Kidney (tissue), 14 donors: ENCODE data around the gene COL25A1. TPM values are rescaled to one million over a fixed set of nuclear protein-coding genes. Genes with fewer than 3 reads are reported as not detected.

Experiments used
- DNase-seq, 5 donors: peaks; one replicate each; pipeline ENCODE4 v3.0.0-alpha.2; 2013 to 2020
- FAIRE-seq: peaks from 2 replicates; lab custom pipeline; 2012; peaks lifted over from hg19 to GRCh38; lab: Jason Lieb, UNC
- H3K27ac ChIP-seq, 2 donors: one replicate each; pipeline ENCODE4 v1.7.0; 2013; ENCODE audit warnings: low read depth in 2 of 2, low read length in 2 of 2, inconsistent platforms in 1 of 2
- H3K27me3 ChIP-seq: one replicate; pipeline ENCODE4 v1.7.1; 2013; ENCODE audit warnings: low read length, inconsistent platforms; ENCODE audit not compliant: control insufficient read depth, insufficient read depth
- H3K36me3 ChIP-seq, 3 donors: one replicate each; pipeline versions ENCODE4 v1.7.0 to v1.7.1; 2013; ENCODE audit warnings: low read length in 3 of 3, control low read depth in 1 of 3, inconsistent platforms in 1 of 3; ENCODE audit not compliant: insufficient read depth in 3 of 3, control insufficient read depth in 2 of 3
- H3K4me1 ChIP-seq, 3 donors: one replicate each; pipeline versions ENCODE4 v1.7.0 to v1.7.1; 2013; ENCODE audit warnings: low read length in 3 of 3, inconsistent platforms in 1 of 3, low read depth in 1 of 3; ENCODE audit not compliant: control insufficient read depth in 2 of 3, insufficient read depth in 2 of 3
- H3K4me3 ChIP-seq, 3 donors: one replicate each; pipeline versions ENCODE4 v1.7.0 to v1.8.1; 2013; ENCODE audit warnings: low read length in 3 of 3, control low read depth in 1 of 3, inconsistent platforms in 1 of 3
- H3K9ac ChIP-seq, 3 donors: one replicate each; pipeline versions ENCODE4 v1.7.0 to v1.7.1; 2013; ENCODE audit warnings: low read length in 3 of 3, control low read depth in 1 of 3, inconsistent platforms in 1 of 3
- H3K9me3 ChIP-seq, 3 donors: one replicate each; pipeline versions ENCODE4 v1.7.0 to v1.7.1; 2013; ENCODE audit warnings: low read length in 3 of 3, control low read depth in 1 of 3, inconsistent platforms in 1 of 3; ENCODE audit not compliant: control insufficient read depth in 2 of 3, insufficient read depth in 1 of 3
- CTCF ChIP-seq: IDR thresholded peaks from 3 replicates; pipeline ENCODE4 v1.5.1; 2012; ENCODE audit warnings: mild to moderate bottlenecking, moderate library complexity, borderline replicate concordance; ENCODE audit not compliant: insufficient read depth; ENCODE audit errors: extremely low read depth
- intact Hi-C: fragments of 100-400 bp; cut with DNase I; formaldehyde crosslinking; loops from one replicate; pipeline ENCODE4 v1.11.1; 2022
- polyA plus RNA-seq: library from polyadenylated mRNA; stranded (reverse); fragments of 350-450 nt; fragmentation: Illumina TruSeq; extraction: RNeasy Lipid Tissue Mini Kit (QIAGEN cat#74804); gene quantifications from one replicate; pipeline ENCODE4 v1.2.3, GENCODE V29; 2014; ENCODE audit warnings: low read depth, low replicate concordance; ENCODE audit not compliant: insufficient read depth
- total RNA-seq: library from RNA; stranded (reverse); fragmentation: NEBNext Ultra II Directional; extraction: Animal tissue kit (Norgen Biotek cat#: 25700); gene quantifications from one replicate; pipeline ENCODE4 v1.2.1, GENCODE V29; 2021
- donor health status: control.
- donor health status: control.
- donor health status: control.
- donor health status: control.
- donor health status: control.
- donor health status: DM: yes; HTN: yes; CAD: no.
- donor health status: Normal renal cell carcinoma (clear cell type).

The COL25A1 gene
- total and polyA plus RNA-seq, 2 donors from 2014 or later, result 0.52 to 2.3 TPM

- Histone ChIP-seq H3K27me3 (no peaks in the 10 kb centered on the region), H3K9me3 (no peaks in the 10 kb centered on the region), H3K9ac (no peak overlapping the region), H3K27ac (no peak overlapping the region), H3K4me3 (no peak overlapping the region), H3K4me1 (no peaks in the 10 kb centered on the region), H3K36me3 (no peaks in the 10 kb centered on the region)
- intact Hi-C loops, result no loop called here
- DNase-seq (peak in 4 of 5 donors; percentile 79 to 88 (median 86)), FAIRE-seq (no peak)
- no peak for TF ChIP-seq CTCF
Measured at GRCh38 chr4:109179061-109179460, 123.4 kb downstream of the COL25A1 start.

- no peaks in the 10 kb centered on the region for H3K4me1 ChIP-seq
- DNase-seq (peak in 1 of 5 donors; percentile 37), FAIRE-seq (no peak)
- H3K27ac ChIP-seq, result no peak overlapping the region
- intact Hi-C loops, result no loop called here
- H3K9ac ChIP-seq, result no peak overlapping the region
- no peak overlapping the region for H3K4me3 ChIP-seq
- H3K36me3 ChIP-seq, result no peaks in the 10 kb centered on the region
- no peak for TF ChIP-seq CTCF
- H3K27me3 ChIP-seq, result no peaks in the 10 kb centered on the region
- no peaks in the 10 kb centered on the region for H3K9me3 ChIP-seq
Measured at GRCh38 chr4:109177096-109177810, 125.2 kb downstream of the COL25A1 start.

GRCh38 chr4:109174224-109174953 lies 128.1 kb downstream of the COL25A1 start:
- FAIRE-seq (no peak), DNase-seq (no peak)
- Histone ChIP-seq H3K36me3 (no peaks in the 10 kb centered on the region), H3K9me3 (no peaks in the 10 kb centered on the region), H3K27me3 (no peaks in the 10 kb centered on the region), H3K4me1 (no peaks in the 10 kb centered on the region), H3K4me3 (no peak overlapping the region), H3K9ac (no peak overlapping the region), H3K27ac (no peak overlapping the region)
- intact Hi-C loops, result no loop called here
- TF ChIP-seq CTCF, result no peak
